ENCODE results near the gene SLC26A6.

The SLC26A6 gene

DNA sequence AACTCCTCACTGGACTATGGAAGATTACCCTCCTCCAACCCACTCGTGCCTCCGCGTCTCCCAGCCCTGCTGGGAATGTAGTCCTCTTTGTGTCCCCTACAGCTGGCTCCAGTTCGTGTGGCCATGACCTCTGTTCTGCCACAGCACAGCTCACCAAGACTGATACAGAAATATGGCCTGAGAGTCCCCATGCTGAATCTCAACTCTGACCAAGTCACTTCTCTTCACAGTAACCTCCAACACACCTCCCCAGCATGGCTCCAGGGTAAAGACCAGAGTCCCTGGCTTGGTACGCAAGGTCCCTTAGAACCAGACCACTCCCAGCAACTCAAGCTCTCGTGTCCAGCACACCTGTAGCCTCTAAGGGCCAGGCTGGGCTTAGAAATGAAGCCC is 37.9 kb downstream of the SLC26A6 start:
- peaks cover 23% of the 10 kb centered on the region for H3K36me3 Mint-ChIP-seq (ENCODE audit: insufficient read depth)
- H3K27ac Mint-ChIP-seq (ENCODE audit: low read depth), result no peak overlapping the region
- no peak for ATAC-seq (replicated peaks; ENCODE audit: extremely low read depth, poor library complexity, severe bottlenecking)
- H3K9me3 Mint-ChIP-seq, result no peaks in the 10 kb centered on the region
- H3K4me3 Mint-ChIP-seq, result no peak overlapping the region
- H3K4me1 Mint-ChIP-seq, result peaks cover 4% of the 10 kb centered on the region
- H3K27me3 Mint-ChIP-seq, result peaks cover 24% of the 10 kb centered on the region
- DNase-seq (ENCODE audit: low spot score in 2 of 2), result no peak

GRCh38 chr3:48596676-48597407 is 38.4 kb downstream of the SLC26A6 start:
- no peak overlapping the region for H3K4me3 Mint-ChIP-seq
- H3K4me1 Mint-ChIP-seq, result peaks cover 4% of the 10 kb centered on the region
- no peak for ATAC-seq (replicated peaks; ENCODE audit: extremely low read depth, poor library complexity, severe bottlenecking)
- DNase-seq (ENCODE audit: low spot score in 2 of 2), result no peak
- peaks cover 19% of the 10 kb centered on the region for H3K36me3 Mint-ChIP-seq (ENCODE audit: insufficient read depth)
- no peaks in the 10 kb centered on the region for H3K9me3 Mint-ChIP-seq
- H3K27me3 Mint-ChIP-seq, result peaks cover 25% of the 10 kb centered on the region
- H3K27ac Mint-ChIP-seq (ENCODE audit: low read depth), result peak overlapping the region; percentile 7

- no peak for DNase-seq (ENCODE audit: low spot score in 2 of 2)
- H3K9me3 Mint-ChIP-seq, result no peaks in the 10 kb centered on the region
- H3K4me3 Mint-ChIP-seq, result no peak overlapping the region
- ATAC-seq (replicated peaks; ENCODE audit: extremely low read depth, poor library complexity, severe bottlenecking), result no peak
- H3K4me1 Mint-ChIP-seq, result peaks cover 4% of the 10 kb centered on the region
- peaks cover 15% of the 10 kb centered on the region for H3K36me3 Mint-ChIP-seq (ENCODE audit: insufficient read depth)
- H3K27me3 Mint-ChIP-seq, result peaks cover 28% of the 10 kb centered on the region
- H3K27ac Mint-ChIP-seq (ENCODE audit: low read depth), result peak overlapping the region; percentile 7
Measured at GRCh38 chr3:48596157-48596556, 39.1 kb downstream of the SLC26A6 start.

GRCh38 chr3:48595526-48596121 is 39.6 kb downstream of the SLC26A6 start:
- peaks cover 4% of the 10 kb centered on the region for H3K4me1 Mint-ChIP-seq
- peaks cover 11% of the 10 kb centered on the region for H3K36me3 Mint-ChIP-seq (ENCODE audit: insufficient read depth)
- ATAC-seq (replicated peaks; ENCODE audit: extremely low read depth, poor library complexity, severe bottlenecking), result no peak
- H3K9me3 Mint-ChIP-seq, result no peaks in the 10 kb centered on the region
- H3K27me3 Mint-ChIP-seq, result peaks cover 34% of the 10 kb centered on the region
- H3K4me3 Mint-ChIP-seq, result no peak overlapping the region
- no peak for DNase-seq (ENCODE audit: low spot score in 2 of 2)
- peak overlapping the region; percentile 7 for H3K27ac Mint-ChIP-seq (ENCODE audit: low read depth)

DNA sequence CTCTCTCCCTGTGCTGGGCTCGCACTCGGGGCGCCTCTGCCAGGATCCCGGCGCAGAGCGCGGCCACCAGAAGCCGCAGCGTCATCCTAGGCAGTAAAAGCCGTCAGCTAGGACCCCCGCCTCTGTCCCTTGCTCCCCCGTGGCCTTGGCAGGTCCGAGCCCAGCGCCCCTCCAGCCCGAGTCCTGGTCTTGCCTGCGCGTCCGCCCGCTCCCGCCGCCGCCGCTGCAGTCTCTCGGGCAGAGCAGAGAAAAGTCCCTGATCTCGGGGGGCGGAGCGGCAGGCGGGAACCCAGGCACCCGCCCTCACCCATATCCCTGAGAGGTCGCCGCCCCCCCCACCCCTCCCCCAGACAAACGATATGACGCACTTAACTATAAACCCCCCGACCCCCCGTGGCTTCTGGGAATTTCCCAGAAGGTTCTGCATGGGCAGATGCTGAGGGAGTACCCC is 40.2 kb downstream of the SLC26A6 start, which contains the start of gene COL7A1:
COL7A1 (minus strand) TSS at position 255 of the 451 bp plus-strand sequence; CDS start at position 85, 170 bp downstream.
- Mint-ChIP-seq H3K4me3 (peak within 1 kb of the TSS; percentile 52), H3K4me1 (peaks cover 4% of the 10 kb centered on the region), H3K36me3 (ENCODE audit: insufficient read depth) (peaks cover 10% of the 10 kb centered on the region), H3K27me3 (peaks cover 39% of the 10 kb centered on the region), H3K9me3 (no peaks in the 10 kb centered on the region), H3K27ac (ENCODE audit: low read depth) (peak within 1 kb of the TSS; percentile 7)
- ATAC-seq (replicated peaks; ENCODE audit: extremely low read depth, poor library complexity, severe bottlenecking) (no peak), DNase-seq (ENCODE audit: low spot score in 2 of 2) (no peak)

DNA sequence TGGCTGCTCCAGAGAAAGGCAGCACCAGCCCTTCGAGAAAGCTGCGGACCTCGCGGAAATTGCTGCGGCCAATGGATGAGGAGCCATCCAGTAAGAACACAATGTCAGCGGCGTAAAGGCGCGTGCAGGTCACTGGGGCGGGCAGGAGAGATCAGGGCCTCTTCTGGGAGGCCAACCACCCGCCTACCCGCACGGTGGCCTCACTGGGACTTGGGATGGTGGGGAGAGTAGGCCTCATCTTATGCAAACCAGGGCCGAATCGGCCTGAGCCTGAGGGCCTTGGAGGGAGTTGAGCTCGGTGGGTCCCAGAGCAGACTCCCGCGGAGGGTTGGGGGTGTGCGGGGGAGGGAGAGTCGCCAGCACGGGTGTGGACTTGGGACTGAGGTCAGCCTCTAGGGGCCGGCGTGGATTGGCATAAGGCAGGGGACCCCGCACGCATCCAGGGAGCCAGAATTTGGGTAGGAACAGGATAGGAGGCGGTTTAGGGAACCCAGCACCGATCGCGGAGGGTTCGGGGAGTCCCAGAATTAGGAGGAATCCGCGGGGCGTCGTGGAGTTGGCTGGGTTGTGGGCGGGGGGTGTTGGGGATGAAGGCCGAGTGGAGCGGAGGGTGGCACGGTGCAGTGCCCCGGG is 40.7 kb downstream of the SLC26A6 start:
- H3K9me3 Mint-ChIP-seq, result no peaks in the 10 kb centered on the region
- no peak overlapping the region for H3K27ac Mint-ChIP-seq (ENCODE audit: low read depth)
- no peak for ATAC-seq (replicated peaks; ENCODE audit: extremely low read depth, poor library complexity, severe bottlenecking)
- H3K36me3 Mint-ChIP-seq (ENCODE audit: insufficient read depth), result peaks cover 10% of the 10 kb centered on the region
- no peak for DNase-seq (ENCODE audit: low spot score in 2 of 2)
- H3K4me1 Mint-ChIP-seq, result peaks cover 4% of the 10 kb centered on the region
- peaks cover 45% of the 10 kb centered on the region for H3K27me3 Mint-ChIP-seq
- peak overlapping the region; percentile 52 for H3K4me3 Mint-ChIP-seq

GRCh38 chr3:48593337-48593736 is 41.9 kb downstream of the SLC26A6 start:
- H3K4me3 Mint-ChIP-seq, result no peak overlapping the region
- ATAC-seq (replicated peaks; ENCODE audit: extremely low read depth, poor library complexity, severe bottlenecking) (no peak), DNase-seq (ENCODE audit: low spot score in 2 of 2) (no peak)
- no peak overlapping the region for H3K27ac Mint-ChIP-seq (ENCODE audit: low read depth)
- H3K36me3 Mint-ChIP-seq (ENCODE audit: insufficient read depth), result peaks cover 6% of the 10 kb centered on the region
- H3K4me1 Mint-ChIP-seq, result peaks cover 4% of the 10 kb centered on the region
- H3K27me3 Mint-ChIP-seq, result peaks cover 57% of the 10 kb centered on the region
- H3K9me3 Mint-ChIP-seq, result no peaks in the 10 kb centered on the region

- H3K9me3 Mint-ChIP-seq, result no peaks in the 10 kb centered on the region
- H3K4me3 Mint-ChIP-seq, result no peak overlapping the region
- peaks cover 64% of the 10 kb centered on the region for H3K27me3 Mint-ChIP-seq
- no peak for DNase-seq (ENCODE audit: low spot score in 2 of 2)
- peaks cover 4% of the 10 kb centered on the region for H3K4me1 Mint-ChIP-seq
- no peak for ATAC-seq (replicated peaks; ENCODE audit: extremely low read depth, poor library complexity, severe bottlenecking)
- no peak overlapping the region for H3K27ac Mint-ChIP-seq (ENCODE audit: low read depth)
- H3K36me3 Mint-ChIP-seq (ENCODE audit: insufficient read depth), result peaks cover 5% of the 10 kb centered on the region
Measured at GRCh38 chr3:48592519-48593087, 42.7 kb downstream of the SLC26A6 start.

DNA sequence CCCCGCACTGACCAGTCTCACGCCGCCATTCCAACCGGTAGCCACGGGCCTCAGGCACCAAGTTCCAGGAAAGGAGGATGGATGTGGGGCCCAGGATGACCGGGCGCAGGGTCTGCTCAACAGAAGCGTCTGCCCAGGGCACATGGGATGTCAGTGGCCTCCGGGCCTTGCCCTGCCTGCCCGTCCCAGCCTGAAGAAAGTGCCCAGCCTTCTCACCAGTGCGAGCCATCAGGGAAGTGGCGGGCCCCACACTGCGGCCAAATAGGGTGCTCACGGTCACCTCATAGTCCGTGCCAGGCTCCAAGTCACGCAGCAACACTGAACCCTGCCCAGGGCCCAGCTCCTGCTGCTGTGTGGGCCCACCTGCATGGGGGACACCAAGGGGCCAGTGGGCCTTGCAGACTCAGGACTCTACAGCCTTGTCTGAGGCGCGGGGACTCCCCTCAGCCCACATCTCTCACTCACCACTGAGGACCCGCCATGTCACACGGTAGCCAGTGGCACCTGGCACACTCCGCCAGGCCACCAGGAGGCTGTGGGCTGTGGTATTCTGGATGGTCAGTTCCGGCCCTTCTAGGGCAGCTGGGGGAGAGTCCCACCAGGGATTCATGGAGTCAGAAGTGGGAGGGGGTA is 43.3 kb downstream of the SLC26A6 start:
- H3K27ac Mint-ChIP-seq (ENCODE audit: low read depth), result no peak overlapping the region
- H3K4me1 Mint-ChIP-seq, result peaks cover 4% of the 10 kb centered on the region
- no peaks in the 10 kb centered on the region for H3K9me3 Mint-ChIP-seq
- no peak for DNase-seq (ENCODE audit: low spot score in 2 of 2)
- H3K36me3 Mint-ChIP-seq (ENCODE audit: insufficient read depth), result peaks cover 4% of the 10 kb centered on the region
- ATAC-seq (replicated peaks; ENCODE audit: extremely low read depth, poor library complexity, severe bottlenecking), result no peak
- peaks cover 70% of the 10 kb centered on the region for H3K27me3 Mint-ChIP-seq
- H3K4me3 Mint-ChIP-seq, result no peak overlapping the region

DNA sequence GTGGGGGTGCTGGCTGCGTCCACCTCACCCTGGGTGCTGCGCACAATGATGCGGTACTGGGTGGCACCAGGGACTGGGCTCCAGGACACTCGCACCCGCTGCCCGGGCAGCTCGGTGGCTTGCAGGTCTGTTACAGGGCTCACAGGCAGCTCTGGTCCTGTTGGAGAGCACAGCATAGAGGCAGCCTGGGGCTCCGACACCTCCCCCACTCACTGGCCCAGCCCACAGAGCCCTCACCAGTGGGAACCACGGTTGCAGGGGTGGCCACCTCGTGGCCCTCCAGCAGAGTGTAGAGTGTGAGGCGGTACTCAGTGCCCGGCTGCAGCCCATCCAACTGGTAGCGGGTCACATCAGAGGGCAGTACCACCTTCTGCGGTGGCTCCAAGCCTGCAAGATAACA is 43.8 kb downstream of the SLC26A6 start:
- H3K36me3 Mint-ChIP-seq (ENCODE audit: insufficient read depth), result no peaks in the 10 kb centered on the region
- H3K4me1 Mint-ChIP-seq, result peaks cover 4% of the 10 kb centered on the region
- H3K27ac Mint-ChIP-seq (ENCODE audit: low read depth), result no peak overlapping the region
- peaks cover 76% of the 10 kb centered on the region for H3K27me3 Mint-ChIP-seq
- no peaks in the 10 kb centered on the region for H3K9me3 Mint-ChIP-seq
- DNase-seq (ENCODE audit: low spot score in 2 of 2) (no peak), ATAC-seq (replicated peaks; ENCODE audit: extremely low read depth, poor library complexity, severe bottlenecking) (no peak)
- H3K4me3 Mint-ChIP-seq, result no peak overlapping the region

DNA sequence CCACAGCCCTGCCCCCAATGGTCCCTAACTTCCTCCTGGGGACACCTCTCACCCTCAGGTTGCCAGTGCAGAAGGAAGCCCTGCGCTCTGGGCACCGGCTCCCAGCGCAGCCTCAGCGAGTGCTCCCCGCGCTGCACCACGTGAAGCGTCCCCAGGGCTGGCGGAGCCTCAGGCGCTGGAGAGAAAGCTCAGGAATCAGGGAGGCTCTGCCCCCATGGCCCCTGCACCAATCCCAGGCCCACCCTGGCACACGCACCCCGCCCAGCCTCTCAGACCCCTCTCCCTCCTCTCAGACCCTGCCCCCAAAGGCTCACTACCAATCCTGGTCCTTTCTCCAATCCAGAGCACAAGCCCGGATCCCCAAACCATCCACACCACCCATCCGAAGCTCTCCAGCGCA is 47.0 kb downstream of the SLC26A6 start:
- no peak overlapping the region for H3K4me3 Mint-ChIP-seq
- no peaks in the 10 kb centered on the region for H3K36me3 Mint-ChIP-seq (ENCODE audit: insufficient read depth)
- no peak overlapping the region for H3K27ac Mint-ChIP-seq (ENCODE audit: low read depth)
- ATAC-seq (replicated peaks; ENCODE audit: extremely low read depth, poor library complexity, severe bottlenecking) (no peak), DNase-seq (ENCODE audit: low spot score in 2 of 2) (no peak)
- H3K4me1 Mint-ChIP-seq, result no peaks in the 10 kb centered on the region
- no peaks in the 10 kb centered on the region for H3K9me3 Mint-ChIP-seq
- peaks cover 64% of the 10 kb centered on the region for H3K27me3 Mint-ChIP-seq

GRCh38 chr3:48587686-48588085 is 47.6 kb downstream of the SLC26A6 start:
- Mint-ChIP-seq H3K36me3 (ENCODE audit: insufficient read depth) (no peaks in the 10 kb centered on the region), H3K27me3 (peaks cover 59% of the 10 kb centered on the region), H3K4me3 (no peak overlapping the region), H3K4me1 (no peaks in the 10 kb centered on the region), H3K9me3 (no peaks in the 10 kb centered on the region), H3K27ac (ENCODE audit: low read depth) (no peak overlapping the region)
- DNase-seq (ENCODE audit: low spot score in 2 of 2) (no peak), ATAC-seq (replicated peaks; ENCODE audit: extremely low read depth, poor library complexity, severe bottlenecking) (no peak)
